ENCODE results near the gene SP140. TPM values are rescaled to one million over a fixed set of nuclear protein-coding genes. Genes with fewer than 3 reads are reported as not detected.

The SP140 gene
- total RNA-seq (2022): not detected in 2 replicates
- not detected for Bru-seq, nascent RNA
- not detected for BruChase-seq, experiment 1, labeled RNA remaining after a 2-hour chase
- percentile 1 among the genes with signal in this experiment for BruChase-seq, experiment 2, labeled RNA remaining after a 6-hour chase
- long read RNA-seq: 0 reads

DNA sequence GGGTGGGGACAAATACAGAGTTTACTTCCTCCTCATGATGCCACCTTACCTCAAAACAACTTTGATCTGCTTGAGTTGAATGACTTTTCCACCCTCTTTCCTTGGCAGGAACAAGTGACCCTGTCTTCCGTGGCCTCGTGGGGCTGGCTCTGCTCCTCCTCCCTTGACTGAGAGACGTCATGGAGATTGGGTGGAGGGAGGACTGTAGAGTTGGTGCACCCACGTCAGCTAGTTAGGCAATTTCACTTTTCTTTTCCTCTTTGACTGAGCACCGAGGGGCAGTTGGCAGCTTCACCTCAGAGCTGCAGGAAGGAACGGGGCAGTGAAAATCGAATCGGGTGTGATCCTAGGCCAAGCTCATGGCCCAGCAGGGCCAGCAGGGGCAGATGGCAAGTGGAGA lies at the start of gene SP140:
TSS of gene SP140 (plus strand) at position 251 of the 400 bp plus-strand sequence. CDS start at position 360, 109 bp downstream.
- intact Hi-C loops (cut with micrococcal nuclease; ENCODE audit: unreplicated experiment): no loop called here
- no peak within 1 kb of the TSS for H3K4me3 Mint-ChIP-seq (ENCODE audit: unreplicated experiment)
- BruUV-seq (replicated peaks): no TSS peak
- TF ChIP-seq, protein P1, sequence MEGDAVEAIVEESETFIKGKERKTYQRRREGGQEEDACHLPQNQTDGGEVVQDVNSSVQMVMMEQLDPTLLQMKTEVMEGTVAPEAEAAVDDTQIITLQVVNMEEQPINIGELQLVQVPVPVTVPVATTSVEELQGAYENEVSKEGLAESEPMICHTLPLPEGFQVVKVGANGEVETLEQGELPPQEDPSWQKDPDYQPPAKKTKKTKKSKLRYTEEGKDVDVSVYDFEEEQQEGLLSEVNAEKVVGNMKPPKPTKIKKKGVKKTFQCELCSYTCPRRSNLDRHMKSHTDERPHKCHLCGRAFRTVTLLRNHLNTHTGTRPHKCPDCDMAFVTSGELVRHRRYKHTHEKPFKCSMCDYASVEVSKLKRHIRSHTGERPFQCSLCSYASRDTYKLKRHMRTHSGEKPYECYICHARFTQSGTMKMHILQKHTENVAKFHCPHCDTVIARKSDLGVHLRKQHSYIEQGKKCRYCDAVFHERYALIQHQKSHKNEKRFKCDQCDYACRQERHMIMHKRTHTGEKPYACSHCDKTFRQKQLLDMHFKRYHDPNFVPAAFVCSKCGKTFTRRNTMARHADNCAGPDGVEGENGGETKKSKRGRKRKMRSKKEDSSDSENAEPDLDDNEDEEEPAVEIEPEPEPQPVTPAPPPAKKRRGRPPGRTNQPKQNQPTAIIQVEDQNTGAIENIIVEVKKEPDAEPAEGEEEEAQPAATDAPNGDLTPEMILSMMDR (IDR thresholded peaks at IDR 0.05; ENCODE audit: insufficient read depth in 1 of 2, low read depth in 1 of 2, low read length in 1 of 2, severe bottlenecking in 1 of 2, unreplicated experiment in 1 of 2): no peak
- H3K9me3 Mint-ChIP-seq (ENCODE audit: unreplicated experiment): no peaks in the 10 kb centered on the region
- Histone ChIP-seq H3K27me3 (replicated peaks; ENCODE audit: control insufficient read depth, insufficient read depth, low read length) (no peaks in the 10 kb centered on the region), H3K9me3 (no peaks in the 10 kb centered on the region), H3K4me3 (ENCODE audit: low read depth, low read length) (no peak within 1 kb of the TSS), H3K36me3 (ENCODE audit: control insufficient read depth, insufficient read depth, low read length) (no peaks in the 10 kb centered on the region), H3K4me1 (no peaks in the 10 kb centered on the region)
- DNase-seq: no peak
- ChIA-PET CTCF (no interaction called here), POLR2A (no interaction called here)
- no peak within 1 kb of the TSS for H3K27ac Mint-ChIP-seq (ENCODE audit: unreplicated experiment)
- peaks cover 4% of the 10 kb centered on the region for H3K27me3 Mint-ChIP-seq (ENCODE audit: insufficient read depth, unreplicated experiment)
- H3K36me3 Mint-ChIP-seq (ENCODE audit: insufficient read depth, unreplicated experiment): no peaks in the 10 kb centered on the region
- H3K4me1 Mint-ChIP-seq (ENCODE audit: low read depth, unreplicated experiment): no peaks in the 10 kb centered on the region

DNA sequence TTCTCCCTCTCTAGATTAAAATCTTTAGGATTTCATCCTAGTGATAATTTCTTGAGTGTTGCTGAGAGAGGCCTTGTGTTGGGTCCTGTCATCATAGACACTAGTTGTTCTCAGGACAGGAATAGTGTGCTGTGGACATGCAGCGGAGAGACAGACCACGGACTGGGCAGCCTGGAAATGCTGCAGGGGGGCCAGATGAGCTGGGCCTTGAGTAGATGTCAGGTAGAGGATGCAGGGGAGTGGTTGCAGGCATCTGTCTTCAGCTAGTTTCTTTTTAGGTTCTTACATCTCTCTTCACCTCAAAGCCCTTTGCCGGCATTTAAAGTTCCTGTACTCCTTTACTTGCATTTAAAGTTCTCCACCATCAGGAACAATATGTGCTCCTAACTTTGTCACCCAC lies 48.5 kb upstream of the SP140 start:
- no peaks in the 10 kb centered on the region for H3K9me3 Mint-ChIP-seq (ENCODE audit: unreplicated experiment)
- H3K4me1 Mint-ChIP-seq (ENCODE audit: low read depth, unreplicated experiment): no peaks in the 10 kb centered on the region
- DNase-seq: no peak
- no peak overlapping the region for H3K4me3 Mint-ChIP-seq (ENCODE audit: unreplicated experiment)
- Histone ChIP-seq H3K36me3 (ENCODE audit: control insufficient read depth, insufficient read depth, low read length) (no peaks in the 10 kb centered on the region), H3K4me1 (no peaks in the 10 kb centered on the region), H3K4me3 (ENCODE audit: low read depth, low read length) (no peak overlapping the region), H3K9me3 (no peaks in the 10 kb centered on the region), H3K27me3 (replicated peaks; ENCODE audit: control insufficient read depth, insufficient read depth, low read length) (no peaks in the 10 kb centered on the region)
- CTCF ChIA-PET: no interaction called here
- H3K27me3 Mint-ChIP-seq (ENCODE audit: insufficient read depth, unreplicated experiment): no peaks in the 10 kb centered on the region
- H3K27ac Mint-ChIP-seq (ENCODE audit: unreplicated experiment): no peak overlapping the region
- POLR2A ChIA-PET: no interaction called here
- intact Hi-C loops (cut with micrococcal nuclease; ENCODE audit: unreplicated experiment): no loop called here
- H3K36me3 Mint-ChIP-seq (ENCODE audit: insufficient read depth, unreplicated experiment): no peaks in the 10 kb centered on the region
- TF ChIP-seq, protein P1 (IDR thresholded peaks at IDR 0.05; ENCODE audit: insufficient read depth in 1 of 2, low read depth in 1 of 2, low read length in 1 of 2, severe bottlenecking in 1 of 2, unreplicated experiment in 1 of 2): no peak
- BruUV-seq (replicated peaks): no TSS peak

DNA sequence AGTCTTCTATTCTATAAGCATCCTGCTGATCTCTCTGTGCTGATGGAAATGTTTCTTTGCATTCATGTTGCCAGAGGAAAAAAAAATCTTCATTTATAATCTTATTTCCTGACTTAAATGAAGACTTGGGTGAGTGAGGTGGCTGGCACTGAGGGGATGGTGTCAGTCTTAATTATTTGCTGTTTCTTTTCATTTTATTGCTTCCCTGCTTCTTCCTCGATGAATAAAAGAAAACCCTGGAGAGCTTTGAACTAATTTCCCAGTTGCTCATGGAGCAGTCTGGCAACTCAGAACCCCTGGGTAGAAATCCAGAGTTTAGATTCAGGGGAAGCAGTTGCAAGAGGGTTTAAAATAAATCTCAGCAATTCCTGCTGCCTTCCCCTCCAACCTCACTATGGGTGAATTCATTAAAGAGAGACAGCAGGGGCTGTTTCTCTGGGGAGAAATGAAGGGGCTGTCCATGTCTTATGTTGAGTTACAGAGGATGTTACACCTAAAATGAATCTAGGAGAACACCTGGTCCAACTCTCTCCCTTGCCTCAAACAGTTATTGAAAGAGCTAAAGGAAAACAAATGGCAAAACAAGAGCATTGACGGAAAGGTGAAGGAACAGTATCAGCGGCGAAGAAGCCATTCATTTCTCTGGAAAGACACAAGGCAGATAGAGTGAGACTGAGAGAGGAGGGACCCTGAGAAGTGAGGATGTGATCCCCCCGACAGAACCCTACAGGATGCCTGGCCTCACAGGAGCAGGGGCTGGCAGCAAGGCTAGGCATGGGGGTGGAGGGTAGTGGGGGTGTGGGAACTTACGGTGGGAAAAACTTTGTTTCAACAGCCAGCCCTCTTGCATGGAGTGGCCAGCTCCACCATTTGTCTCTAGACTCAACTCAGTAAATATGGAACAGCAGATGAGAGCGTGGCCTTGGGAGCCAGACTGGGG lies 46.7 kb upstream of the SP140 start:
- no peaks in the 10 kb centered on the region for H3K36me3 ChIP-seq (ENCODE audit: control insufficient read depth, insufficient read depth, low read length)
- Mint-ChIP-seq H3K27me3 (ENCODE audit: insufficient read depth, unreplicated experiment) (peaks cover 3% of the 10 kb centered on the region), H3K4me3 (ENCODE audit: unreplicated experiment) (no peak overlapping the region), H3K36me3 (ENCODE audit: insufficient read depth, unreplicated experiment) (peaks cover 7% of the 10 kb centered on the region), H3K9me3 (ENCODE audit: unreplicated experiment) (no peaks in the 10 kb centered on the region), H3K27ac (ENCODE audit: unreplicated experiment) (no peak overlapping the region), H3K4me1 (ENCODE audit: low read depth, unreplicated experiment) (no peaks in the 10 kb centered on the region)
- ChIA-PET POLR2A (no interaction called here), CTCF (no interaction called here)
- H3K4me3 ChIP-seq (ENCODE audit: low read depth, low read length): no peak overlapping the region
- DNase-seq: no peak
- TF ChIP-seq, protein P1 (IDR thresholded peaks at IDR 0.05; ENCODE audit: insufficient read depth in 1 of 2, low read depth in 1 of 2, low read length in 1 of 2, severe bottlenecking in 1 of 2, unreplicated experiment in 1 of 2): no peak
- BruUV-seq (replicated peaks): no TSS peak
- no peaks in the 10 kb centered on the region for H3K9me3 ChIP-seq
- intact Hi-C loops (cut with micrococcal nuclease; ENCODE audit: unreplicated experiment): no loop called here
- no peaks in the 10 kb centered on the region for H3K27me3 ChIP-seq (replicated peaks; ENCODE audit: control insufficient read depth, insufficient read depth, low read length)
- no peaks in the 10 kb centered on the region for H3K4me1 ChIP-seq
